Stimulated activated CD8-positive, alpha-beta memory T cell treated with anti-CD3 and anti-CD28 coated beads, Interleukin-15, amount 100 ng/mL, for 4 hours (primary cell): ENCODE data around the gene PPP1R12A.
"Not testable (repeated sequence)": the region's sequence is repeated elsewhere in the genome, so short reads cannot be mapped to it uniquely, and the experiment has no call there.

Source experiments
- DNase-seq, 2 donors: peaks; one replicate each; pipeline ENCODE4 v3.0.0-alpha.2; 2020; ENCODE audit warnings: low read depth in 2 of 2

PPP1R12A gene

DNA sequence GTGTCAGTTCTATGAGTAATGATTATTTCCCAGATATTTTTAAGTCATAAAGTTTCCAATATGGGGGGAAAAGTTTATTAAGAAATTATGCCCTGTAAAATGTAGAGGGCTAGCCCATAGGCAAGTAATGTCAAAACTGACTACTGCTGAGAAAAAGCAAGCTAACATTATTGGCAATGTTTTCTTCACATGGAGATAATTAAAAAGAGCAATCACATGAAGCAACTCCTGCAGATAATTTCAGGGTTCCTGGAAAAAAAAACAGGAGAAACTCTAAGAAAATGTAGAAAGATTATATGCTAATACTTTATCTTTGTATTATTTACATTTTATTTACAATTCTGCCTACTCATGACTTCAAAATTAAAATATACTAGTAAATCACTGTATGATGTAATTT lies 39.8 kb downstream of the PPP1R12A start:
- no peak for DNase-seq

DNA sequence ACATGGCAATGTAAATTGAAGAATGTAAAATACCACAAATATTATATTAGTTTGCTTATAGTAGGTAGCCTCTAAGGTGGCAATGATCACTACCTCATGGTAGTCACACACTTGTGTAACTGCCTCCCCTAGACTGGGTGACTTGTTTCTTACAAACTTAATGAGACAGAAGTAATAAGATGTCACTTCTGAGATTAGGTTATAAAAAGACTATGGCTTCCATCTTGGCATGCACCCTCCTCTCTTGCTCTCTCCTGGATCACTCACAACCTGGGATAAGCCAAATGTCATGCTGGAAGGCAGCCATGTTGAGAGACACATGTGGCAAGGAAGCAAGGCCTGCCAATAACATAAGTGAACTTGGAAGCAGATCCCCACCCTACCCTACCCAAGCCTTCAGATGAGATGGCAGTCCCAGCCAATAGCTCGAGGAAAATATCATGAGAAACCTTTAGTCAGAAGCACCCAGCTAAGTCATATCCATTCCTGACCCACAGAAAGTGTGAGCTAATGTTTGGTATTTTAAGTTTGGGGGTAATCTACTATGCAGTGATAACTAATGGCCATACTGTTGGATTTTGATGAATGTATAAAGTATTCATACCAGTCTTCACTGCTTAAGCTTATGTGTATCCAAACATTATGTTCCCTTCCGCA lies 43.3 kb downstream of the PPP1R12A start:
- DNase-seq = no peak

DNA sequence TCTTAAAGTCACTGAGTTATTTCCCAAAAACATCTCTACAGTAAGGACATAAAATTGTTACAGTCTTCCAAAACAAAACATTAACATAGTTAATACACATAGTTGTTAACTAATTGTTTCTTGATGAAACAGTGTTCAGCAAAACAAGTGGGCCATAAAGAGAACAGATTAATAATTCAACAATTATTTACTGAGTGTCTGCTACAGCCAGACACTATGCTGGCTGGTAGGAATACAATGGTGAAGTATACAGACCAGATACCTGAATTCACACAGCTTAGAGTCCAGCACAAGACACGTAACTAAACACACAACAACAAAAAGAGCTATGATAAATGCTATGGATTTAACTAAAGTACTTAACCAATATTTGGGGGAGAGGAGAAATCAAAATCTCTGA lies 47.0 kb downstream of the PPP1R12A start:
- no peak for DNase-seq

DNA sequence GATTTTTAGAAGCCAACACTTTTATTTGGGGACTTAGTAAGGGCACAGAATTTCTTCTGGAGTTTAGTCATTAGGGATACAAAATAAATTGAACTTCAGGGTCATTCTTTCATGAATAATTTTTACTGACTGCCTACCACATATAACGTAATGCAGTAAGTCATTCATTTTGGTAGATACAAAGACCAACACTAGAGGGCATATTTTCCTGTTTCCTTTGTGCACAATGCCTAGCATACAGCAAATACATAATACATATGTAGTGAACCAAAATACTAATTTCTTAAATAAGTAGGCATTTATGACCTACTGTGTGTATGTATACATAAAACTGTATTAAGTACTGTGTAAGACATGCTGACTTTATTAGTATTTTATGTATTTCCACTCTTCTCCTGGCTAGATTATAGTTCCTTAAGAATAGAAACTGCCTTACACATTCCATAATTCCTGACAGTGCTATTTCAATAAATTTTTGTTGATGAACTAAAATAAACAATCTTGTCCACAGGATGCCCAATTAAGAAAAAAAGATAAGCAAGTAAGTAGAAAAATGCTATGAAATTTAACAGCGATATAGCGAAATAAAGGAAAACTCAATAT lies 47.9 kb downstream of the PPP1R12A start:
- no peak for DNase-seq

DNA sequence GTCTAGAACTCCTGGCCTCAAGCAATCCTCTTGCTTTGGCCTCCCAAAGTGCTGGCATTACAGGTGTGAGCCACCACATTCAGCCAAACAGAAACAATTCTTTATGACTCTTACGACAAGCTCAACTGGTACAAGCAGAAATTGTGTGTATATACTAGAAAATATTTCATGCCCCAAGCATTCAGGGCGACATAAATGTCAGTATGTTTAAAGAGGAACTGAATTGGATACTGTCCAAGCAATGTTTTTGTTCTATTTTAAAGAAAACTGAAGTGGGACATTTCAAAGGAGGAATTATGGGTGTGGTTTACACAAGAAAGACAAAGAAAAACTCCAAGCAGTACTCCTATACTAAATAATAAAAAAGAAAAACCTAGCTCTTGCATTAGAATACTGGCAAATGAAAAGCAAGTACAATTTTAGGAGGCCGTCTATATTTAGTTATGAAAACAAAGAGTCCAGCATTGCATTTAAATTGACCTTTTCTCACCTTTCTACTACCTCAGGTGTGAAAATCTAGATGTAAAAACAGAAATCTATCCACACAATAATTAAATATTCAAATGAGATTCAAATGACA lies 48.9 kb downstream of the PPP1R12A start:
- no peak for DNase-seq

DNA sequence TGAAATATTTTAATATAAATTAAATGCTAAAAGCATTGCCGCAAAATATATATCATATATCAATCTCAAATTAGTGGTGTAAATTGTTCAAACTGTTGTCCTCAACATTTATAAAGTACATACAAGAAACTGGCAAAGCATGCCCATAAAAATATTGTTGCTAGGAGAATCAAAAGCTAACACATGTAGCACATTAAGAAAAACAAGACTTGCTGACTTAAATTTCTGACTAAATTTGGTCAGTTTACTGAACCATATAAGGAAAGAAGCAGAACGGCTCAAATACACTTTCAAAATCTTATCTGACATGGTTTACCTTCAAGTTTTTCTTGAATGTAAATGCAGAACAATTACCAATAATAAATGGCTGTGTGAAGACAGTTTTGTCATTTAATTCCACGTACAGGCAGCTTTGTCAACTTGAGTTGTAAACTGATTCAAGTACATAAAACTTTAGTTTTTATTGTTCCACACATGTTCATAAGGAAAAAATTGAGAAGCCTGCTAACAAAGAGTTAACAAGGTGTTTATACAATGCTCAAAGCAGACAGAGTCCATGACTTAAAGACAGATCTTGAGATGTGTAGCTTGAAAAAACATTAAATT lies 50.4 kb downstream of the PPP1R12A start:
- no peak for DNase-seq

DNA sequence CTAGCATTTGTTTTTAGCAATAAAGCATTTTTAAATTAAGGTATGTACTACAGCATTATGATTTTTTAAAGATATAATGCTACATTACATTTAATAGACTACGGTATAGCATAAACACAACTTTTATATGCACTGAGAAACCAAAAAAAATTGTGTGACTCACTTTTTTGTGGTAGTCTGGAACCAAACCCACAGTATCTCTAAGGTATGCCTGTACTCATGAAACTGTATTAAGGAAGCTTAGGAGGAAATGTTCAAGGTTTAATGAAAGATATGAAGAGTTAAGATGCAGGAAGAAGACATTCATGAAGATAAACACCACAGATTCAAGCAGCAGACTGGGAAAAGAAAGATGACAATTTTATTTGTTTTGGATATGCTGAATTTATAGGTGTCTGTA lies 51.7 kb downstream of the PPP1R12A start:
- DNase-seq = no peak

DNA sequence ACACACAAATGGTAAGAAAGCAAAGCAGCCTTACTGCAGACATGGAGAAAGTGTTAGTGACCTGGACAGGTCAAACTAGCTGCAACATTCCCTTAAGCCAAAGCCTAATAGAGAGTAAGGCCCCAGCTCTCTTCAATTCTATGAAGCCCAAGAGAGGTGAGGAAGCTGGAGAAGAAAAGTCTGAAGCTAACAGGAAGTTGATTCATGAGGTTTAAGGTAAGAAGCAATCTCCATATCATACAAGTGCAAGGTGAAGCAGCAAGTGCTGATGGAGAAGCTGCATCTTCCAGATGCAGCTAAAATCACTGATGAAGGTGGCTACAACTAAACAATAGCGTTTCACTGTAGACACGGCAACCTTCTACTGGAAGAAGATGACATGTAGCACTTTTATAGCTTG lies 53.5 kb downstream of the PPP1R12A start:
- no peak for DNase-seq

DNA sequence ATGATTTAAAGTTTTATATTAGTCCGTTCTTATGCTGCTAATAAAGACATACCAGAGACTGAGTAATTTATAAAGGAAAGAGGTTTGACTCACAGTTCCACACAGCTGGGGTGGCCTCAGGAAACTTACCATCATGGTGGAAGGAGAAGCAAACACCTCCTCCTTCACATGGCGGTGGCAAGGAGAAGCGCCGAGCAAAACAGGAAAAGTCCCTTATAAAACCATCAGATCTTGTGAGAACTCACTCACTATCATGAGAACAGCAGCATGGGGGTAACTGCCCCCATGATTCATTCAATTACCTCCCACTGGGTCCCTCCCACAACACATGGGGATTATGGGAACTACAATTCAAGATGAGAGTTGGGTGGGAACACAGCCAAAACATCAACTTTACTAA lies 56.4 kb downstream of the PPP1R12A start:
- not testable (repeated sequence) for DNase-seq

DNA sequence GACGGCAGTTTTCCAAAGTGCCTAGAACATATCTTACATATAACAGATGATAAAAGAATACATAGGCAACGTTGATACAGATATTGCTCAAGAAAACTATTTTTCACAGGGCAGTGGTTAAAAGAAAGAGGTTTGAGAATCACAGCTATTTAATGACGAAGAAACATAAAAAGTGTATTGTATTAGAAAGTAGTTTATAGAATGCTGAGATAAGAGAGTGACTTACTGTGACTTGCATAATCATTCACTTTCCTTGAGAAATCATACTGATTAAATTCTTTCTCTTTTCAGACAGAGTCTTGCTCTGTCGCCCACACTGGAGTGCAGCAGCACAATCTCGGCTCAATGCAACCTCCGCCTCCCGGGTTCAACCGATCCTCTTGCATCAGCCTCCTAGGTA lies 57.7 kb downstream of the PPP1R12A start:
- DNase-seq = no peak

DNA sequence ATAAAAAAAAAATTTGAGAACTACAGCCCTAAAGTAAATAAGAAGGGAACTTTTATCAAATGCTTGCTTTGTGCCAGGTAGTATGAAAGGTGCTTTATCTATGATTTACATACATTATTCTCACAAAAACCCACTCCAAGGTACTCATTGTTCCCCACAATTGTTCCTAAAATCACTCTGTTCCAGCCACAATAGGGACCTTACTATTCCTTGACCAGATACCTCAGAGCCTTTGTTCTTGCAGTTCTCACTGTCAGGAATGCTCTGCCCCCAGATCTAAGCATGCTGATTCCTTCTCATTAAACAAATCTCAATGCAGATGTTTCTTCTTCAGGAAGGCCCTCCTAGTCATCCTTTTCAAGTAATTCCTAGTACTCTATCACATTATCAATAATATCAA lies 60.2 kb downstream of the PPP1R12A start:
- no peak for DNase-seq

DNA sequence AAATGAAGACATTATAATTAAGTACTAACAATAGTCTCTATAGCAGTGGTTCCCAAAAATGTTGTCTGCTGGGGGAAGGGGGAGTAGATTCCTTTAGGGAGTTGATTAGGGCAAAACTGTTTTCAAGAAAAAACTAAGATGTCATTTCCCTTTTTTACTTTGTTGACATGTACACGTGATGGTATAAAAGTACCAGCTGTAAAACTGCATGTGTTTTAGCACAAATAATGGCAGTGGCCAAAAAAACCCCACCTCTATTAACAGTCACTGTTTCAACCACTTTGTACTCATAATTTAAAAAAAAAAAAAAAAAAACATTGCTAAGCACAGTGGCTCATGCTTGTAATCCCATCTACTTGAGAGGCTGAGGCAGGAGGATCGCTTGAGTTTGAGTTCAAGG lies 61.7 kb downstream of the PPP1R12A start:
- DNase-seq = no peak

DNA sequence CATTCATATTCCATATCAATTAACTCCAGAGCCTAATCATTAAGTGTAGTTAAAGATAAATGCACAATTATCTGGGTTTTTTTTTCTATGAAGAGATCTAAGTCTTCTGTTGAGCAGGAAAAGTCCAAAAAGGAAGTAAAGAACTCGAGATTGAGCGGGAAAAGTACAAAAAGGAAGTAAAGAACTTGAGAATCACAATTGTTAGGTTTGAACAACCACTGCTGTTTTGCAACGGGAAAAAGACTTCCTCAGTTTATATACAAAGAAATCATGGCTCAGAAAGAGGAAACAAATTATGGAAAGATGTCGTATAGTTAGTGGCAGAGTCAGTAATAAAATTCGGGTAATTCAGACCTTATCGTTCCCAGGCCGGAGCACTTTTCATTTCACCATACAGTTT lies 63.3 kb downstream of the PPP1R12A start:
- no peak for DNase-seq

DNA sequence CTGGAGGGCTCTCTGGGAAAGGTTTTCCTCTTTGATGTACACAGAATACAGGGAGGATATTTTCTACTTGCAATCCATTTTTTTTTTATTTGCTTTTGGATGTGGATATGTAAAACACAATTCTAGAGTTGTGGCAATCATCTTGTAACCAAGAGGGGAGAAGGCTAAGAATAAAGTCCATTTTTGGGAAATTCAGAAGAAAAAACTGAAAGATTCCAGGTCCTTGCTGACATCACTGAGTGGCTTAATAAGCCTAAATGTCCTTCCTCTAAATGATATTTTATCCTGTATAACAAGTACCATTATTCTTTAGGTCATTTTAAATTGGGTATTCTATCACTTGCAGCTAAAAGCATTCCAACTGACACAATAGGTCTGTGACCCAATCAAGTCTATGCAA lies 64.0 kb downstream of the PPP1R12A start:
- DNase-seq = no peak

DNA sequence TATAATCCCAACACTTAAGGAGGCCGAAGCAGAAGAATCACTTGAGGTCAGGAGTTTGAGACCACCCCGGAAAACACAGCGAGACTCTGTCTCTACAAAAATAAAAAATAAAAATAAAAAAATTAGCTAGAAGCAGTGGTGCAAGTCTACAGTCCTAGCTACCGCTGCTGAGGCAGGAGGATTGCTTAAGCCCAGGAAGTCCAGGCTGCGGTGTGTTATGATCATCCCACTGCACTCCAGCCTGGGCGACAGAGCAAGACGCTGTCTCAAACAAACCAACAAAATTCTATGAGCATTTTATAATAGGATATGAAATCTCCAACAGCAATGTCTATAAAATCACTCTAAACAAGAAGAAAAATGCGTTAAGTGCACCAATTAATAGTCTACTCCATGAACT lies 75.3 kb downstream of the PPP1R12A start:
- no peak for DNase-seq

DNA sequence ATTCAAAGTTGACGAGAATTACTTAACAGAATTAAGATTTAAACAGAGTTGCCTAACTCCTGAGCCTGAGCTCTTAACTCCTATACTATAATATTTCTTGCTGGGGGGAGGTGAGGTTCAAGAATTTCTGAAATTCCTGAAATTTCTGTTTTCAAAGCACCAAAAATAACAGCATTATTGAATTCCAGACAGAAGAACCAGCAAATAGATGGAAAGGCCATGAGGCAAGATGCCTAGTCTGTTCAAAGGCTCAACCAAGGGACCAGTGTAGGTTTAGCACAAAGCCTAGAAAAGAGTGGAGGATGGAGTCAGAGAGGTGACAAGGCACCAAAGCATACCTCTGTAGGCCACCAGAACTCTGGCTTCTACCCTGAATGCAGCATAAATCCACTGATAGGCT lies 76.4 kb downstream of the PPP1R12A start:
- no peak for DNase-seq

DNA sequence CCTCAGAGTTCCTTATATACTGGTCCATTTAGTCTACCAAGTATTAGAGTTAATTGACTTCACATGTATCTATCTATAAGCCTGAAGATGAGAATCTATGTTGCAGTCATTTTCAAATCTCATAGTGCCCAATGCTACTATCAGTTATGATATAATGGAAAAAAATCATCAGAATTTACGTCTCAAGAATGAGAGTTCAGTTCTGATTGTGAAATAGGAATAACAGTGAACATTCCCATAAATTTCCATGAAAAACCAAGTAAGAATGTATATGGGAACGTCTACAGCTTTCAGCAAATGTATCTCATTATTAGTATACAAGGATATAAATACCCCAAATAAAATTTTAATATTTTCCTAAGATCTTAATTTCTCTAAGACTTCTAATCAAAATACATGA lies 77.2 kb downstream of the PPP1R12A start:
- no peak for DNase-seq

DNA sequence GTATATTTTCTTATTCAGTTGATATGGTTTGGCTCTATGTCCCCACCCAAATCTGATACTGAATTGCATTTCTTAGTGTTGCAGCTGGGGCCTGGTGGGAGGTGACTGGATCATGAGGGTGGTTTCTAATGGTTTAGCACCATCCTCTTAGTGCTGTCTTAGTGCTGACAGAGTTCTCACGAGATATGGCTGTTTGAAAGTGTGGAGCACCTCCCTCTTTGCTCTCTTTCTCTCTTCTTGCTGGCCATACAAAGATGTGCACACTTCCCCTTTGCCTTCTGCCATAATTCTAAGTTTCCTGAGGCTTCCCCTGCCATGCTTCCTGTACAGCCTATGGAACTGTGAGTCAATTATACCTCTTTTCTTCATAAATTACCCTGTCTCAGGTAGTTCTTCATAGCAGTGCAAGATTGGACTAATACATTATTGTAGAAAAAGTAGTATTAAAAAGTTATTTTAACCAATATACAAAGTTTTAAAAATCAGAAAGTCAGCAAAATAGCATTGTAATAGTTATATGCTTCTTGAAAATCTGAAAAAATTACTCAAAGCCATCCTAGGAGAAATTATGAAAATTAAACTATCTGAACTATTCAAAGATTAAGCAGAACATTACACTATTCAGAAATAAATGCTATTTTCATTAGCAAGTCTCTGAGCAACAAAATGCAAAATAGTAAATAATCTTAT lies 84.1 kb downstream of the PPP1R12A start:
- DNase-seq = no peak

DNA sequence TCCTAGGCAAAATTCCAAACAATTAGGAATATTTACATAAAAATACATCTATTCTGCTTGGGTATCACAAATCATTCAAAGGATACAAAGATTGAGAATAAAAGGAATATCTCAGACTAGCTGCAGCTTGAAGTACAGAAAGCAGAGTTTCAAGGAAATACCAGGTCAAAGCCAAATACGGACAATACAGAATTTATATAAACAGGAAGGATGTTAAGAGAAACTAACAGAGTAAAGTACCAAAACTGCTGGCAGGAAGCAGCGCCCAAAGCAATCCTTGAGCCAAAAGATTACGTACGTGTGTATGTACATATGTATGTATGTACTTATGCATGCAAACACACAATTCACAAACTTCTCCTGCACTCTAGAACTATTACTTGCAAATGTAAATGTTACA lies 86.6 kb downstream of the PPP1R12A start:
- DNase-seq = no peak

DNA sequence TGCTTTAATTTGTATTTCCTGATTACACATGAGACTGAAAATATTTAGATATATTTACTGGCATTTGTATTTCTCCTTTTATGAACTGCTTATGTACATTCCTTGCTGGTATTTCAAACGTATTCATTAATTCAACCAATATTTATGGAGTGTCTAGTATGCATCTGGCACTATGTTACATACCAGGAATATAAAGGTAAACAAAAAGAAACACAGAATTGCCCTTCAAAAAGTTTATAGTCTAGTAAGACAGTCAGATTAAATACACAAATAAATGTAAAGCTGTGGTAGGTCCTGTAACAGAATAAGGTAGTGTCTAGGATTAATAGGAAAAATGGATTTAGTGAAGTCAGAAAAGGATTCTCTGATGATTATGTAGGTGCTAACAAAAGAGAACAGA lies 87.5 kb downstream of the PPP1R12A start:
- DNase-seq = no peak

DNA sequence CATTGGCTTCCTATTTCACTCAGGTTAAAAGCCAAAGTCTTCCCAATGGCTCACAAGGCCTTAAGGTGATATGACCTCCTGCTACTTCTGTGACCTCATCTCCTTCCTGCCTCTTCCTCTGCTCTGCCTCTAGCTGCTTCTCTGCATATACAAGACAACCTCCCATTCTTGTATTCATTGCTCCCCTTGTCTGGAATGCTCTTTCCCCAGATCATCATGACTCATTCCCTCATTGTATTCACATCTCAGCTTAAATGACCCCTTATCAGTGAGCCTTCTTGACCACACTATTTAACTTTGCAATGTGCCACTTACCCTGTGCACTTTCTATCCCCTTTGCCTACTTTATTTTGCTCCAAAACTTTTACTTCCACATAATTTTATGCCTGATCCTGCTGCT lies 90.2 kb downstream of the PPP1R12A start:
- no peak for DNase-seq

DNA sequence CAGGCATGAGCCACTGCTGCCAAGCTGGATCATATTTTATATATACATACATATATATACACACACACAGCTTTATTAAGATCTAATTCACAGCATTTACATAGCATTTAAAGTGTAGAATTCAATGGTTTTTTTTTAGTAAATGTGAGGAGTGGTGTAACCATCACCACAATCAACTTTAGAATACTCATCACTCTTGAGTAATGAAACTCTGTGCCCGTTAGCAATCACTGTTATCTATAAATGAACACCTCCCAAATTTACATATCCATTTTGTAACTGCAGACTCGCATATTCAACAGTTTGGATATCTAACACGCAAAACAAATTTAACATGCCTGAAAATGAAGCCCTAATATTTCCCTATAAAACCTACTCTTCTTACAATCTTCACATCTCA lies 90.9 kb downstream of the PPP1R12A start:
- DNase-seq = no peak

DNA sequence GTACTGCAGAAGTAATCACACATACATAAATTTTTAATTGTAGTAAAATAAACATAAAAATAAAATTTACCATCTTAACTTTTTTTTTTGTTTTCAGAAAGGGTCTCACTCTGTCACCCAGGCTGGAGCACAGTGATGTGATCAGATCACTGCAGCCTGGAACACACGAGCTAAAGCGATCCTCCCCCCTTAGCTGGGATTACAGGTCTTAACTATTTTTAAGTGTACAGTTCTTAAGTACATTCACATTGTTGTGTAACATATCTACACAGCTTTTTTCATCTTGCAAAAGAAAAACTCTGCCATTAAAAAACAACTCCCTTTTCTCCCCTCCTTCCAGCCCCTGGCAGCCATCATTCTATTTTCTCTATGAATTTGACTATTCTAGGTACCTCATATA lies 92.3 kb downstream of the PPP1R12A start:
- DNase-seq = no peak
